C4-2B (cell line): ENCODE results near the gene PRDM8.

Source experiments
- H3K27ac ChIP-seq: fragments of 450-650 bp; 2 replicates; pipeline ENCODE4 v1.5.1; 2017
- ZFX ChIP-seq: fragments of 450-650 bp; IDR thresholded peaks from 2 replicates; pipeline ENCODE4 v1.6.1; 2017
- TF ChIP-seq, protein P1 (sequence below): fragments of 450-650 bp; conservative IDR thresholded peaks from 2 replicates; pipeline ENCODE4 v1.5.1; 2017; ENCODE audit warnings: mild to moderate bottlenecking

The PRDM8 gene

DNA sequence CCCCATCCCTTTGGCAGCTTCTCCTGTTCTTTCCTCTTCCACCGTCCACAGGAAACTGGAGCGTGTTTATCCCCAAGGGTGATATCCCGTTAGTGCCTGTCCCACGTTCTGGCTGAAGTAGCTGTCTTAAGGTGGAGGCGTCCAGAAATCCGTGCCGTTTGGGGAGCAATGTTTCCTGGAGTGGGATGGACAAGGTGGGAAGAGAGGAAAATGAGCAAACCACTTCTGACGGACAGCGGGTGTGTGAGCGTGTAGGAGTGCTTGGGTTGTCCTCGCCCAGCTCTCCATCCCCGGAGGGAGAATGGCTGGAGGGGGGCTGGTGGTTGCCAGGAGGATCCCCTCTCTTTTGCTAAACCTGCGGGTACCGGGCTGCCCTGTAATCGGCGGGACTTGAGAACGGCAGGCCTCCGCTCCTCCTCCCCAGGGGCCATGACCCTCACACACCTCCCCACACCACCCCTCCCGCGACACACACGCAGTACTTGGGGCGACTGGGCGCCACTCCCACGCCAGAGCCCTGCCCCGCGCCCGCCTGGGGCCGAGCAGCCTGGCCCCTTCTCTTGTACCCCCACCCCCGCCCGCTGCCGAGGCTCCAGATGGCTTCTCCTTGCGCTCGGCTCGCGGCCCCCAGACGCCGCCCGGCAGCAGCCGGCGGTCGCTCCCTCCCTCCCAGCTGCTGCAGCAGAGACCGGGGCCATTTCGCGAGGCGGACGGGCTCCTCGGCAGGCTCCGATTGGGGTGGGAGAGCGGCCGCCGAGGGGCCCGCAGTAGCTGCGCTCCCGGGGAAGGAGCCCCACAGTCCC lies 13.9 kb upstream of the PRDM8 start:
- H3K27ac ChIP-seq = no peak overlapping the region; the same call in 1 of the 2 replicates
- TF ChIP-seq ZFX = no peak
- TF ChIP-seq, protein P1, sequence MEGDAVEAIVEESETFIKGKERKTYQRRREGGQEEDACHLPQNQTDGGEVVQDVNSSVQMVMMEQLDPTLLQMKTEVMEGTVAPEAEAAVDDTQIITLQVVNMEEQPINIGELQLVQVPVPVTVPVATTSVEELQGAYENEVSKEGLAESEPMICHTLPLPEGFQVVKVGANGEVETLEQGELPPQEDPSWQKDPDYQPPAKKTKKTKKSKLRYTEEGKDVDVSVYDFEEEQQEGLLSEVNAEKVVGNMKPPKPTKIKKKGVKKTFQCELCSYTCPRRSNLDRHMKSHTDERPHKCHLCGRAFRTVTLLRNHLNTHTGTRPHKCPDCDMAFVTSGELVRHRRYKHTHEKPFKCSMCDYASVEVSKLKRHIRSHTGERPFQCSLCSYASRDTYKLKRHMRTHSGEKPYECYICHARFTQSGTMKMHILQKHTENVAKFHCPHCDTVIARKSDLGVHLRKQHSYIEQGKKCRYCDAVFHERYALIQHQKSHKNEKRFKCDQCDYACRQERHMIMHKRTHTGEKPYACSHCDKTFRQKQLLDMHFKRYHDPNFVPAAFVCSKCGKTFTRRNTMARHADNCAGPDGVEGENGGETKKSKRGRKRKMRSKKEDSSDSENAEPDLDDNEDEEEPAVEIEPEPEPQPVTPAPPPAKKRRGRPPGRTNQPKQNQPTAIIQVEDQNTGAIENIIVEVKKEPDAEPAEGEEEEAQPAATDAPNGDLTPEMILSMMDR = no peak

DNA sequence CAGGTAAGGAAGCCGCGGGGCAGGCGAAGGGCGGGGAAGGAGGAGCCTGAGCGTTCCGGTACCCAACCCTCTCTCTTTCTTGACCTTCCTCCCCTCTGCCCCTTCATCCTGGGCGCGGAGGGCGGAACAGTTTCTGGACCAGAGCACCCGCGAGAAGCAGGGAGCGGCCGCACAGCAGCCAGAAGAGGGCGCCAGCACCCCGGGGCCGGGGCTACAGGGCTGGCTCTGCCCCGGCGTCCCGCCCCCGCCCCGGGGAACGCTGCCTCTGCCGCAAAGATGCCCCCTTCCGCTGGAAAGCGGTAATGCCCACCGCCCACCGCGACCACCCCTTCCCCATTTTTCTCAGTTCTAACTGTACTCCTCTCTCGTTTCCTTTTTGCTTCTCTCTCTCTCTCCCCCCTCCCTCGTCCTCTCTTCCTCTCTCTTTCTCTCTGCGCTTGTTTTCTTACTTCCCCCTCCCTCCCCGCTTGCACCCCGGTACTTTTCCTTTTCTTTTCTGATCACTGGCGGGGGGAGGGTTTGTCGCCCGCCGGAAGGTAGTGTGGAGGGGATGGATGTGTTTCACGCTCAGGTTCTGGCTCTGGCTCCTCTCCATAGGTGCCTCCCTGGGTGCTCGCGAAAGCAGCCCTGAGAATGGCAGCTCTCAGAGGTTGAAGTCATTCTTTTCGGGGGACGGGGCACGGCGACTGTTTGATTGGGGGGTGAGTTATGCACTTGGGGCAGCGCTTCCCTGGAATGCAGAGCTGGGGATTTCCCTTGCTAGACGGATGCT lies 13.1 kb upstream of the PRDM8 start:
- TF ChIP-seq, protein P1 = peak; percentile 93
- TF ChIP-seq ZFX = no peak
- no peak overlapping the region; the same call in 1 of the 2 replicates for H3K27ac ChIP-seq

DNA sequence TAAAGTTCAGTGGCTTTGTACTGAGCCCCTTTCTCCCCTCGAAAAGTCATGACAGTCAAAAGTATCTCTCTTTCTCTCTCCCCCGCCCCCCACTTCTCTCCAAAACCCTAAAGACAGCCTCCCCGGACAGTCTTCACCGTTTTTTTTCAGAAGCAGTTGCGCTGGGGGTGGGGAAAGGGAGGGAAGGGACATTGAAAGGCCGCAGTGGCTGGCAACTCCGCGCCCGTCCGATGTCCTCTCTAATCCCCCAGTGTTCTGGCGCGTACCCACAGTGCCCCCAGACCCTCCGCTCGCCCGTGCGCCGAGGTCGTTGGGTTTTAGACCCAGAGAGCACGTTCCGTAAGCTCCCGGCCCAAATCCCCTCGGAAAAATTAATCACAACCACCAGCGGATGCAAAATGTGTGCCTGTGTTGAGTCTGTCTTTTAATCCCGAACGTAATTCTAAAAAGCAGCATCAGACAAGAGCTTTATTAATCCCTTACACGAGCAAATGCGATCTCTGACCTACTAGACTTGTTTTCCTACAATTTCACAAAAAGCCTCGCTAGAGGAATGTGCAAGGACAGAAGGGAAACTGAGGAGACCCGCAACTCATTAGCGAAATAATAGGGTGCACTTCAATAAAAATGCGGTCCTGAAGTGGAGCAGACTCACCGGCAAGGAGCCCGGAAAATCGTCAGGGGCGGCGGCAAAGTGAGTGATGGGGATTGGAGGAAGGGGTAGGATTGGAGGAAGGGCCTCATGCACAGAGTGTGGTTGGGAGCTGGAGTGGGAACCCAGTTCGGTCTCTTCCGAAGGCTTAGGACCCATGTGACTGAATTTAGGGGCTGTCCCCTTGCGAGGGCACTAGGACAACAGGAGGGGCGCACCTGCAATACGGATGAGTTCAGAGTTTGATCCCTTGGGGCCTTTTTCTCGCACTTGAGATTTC lies 12.2 kb upstream of the PRDM8 start:
- H3K27ac ChIP-seq = no peak overlapping the region
- TF ChIP-seq, protein P1 = no peak
- TF ChIP-seq ZFX = no peak

DNA sequence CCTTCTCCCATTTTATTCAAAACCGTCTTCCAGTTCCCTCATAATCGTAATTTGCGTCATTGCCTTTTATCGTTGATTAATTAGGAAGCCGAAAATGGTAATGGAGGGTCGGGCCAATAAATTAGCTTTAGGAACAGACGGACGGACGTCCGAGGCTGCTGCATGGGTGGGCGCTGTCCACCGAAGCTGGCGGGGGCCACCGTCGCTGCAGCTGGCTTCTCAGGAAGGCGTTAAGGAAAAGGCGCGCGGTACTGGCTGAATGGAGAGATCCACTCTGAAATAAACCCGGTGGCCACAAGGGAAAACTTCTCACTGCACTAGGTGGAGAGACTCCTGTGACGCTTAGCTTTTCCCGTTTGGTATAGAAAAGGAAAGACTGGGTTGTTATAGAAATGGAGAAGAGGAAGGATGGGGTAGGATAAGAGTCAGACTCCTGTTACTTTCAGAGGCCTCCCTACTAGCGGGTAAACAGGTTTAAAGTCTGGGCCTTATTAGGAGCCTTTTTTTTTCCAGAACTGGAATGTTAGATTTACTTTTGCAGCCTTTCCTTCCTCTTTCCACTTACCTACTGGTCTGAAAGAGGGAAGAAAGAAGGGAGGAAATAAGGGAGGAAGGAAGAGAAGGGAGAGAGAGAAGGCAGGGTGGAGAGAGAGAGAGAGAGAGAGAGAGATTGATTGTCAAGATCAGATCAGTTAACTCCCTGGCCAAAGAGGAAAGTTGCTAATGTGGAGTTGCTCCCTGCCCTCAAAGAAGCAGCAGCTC lies 11.3 kb upstream of the PRDM8 start:
- H3K27ac ChIP-seq = no peak overlapping the region
- TF ChIP-seq ZFX = no peak

- H3K27ac ChIP-seq = no peak overlapping the region
- TF ChIP-seq, protein P1 = no peak
- no peak for TF ChIP-seq ZFX
Observed at GRCh38 chr4:80186676-80187075, 10.6 kb upstream of the PRDM8 start.

DNA sequence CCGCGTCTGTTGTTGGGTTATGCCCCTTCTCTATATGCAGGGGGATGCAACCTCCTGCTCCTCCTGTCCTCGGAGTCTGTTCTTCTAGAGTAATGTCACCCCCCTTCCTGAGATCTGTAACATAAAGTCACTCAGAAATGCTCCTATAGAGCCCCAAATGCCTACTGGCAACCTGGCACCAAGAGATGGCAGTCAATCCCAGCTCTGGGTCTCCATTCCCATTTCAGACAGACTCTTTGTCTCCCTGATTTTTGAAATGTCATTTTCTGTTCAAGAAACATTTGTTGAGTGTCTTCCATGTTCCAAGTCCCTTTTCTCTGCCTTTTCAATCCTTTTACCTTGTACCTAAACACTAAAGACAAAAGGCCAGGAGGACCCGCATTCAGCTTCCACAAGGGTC lies 9.6 kb upstream of the PRDM8 start:
- no peak overlapping the region for H3K27ac ChIP-seq
- TF ChIP-seq ZFX = no peak
- TF ChIP-seq, protein P1 = no peak

- TF ChIP-seq ZFX = no peak
- TF ChIP-seq, protein P1 = no peak
- no peak overlapping the region for H3K27ac ChIP-seq
Observed at GRCh38 chr4:80188457-80188800, 8.9 kb upstream of the PRDM8 start.
